MG63 (cell line): ENCODE results near the gene EFNA5. TPM values are rescaled to one million over a fixed set of nuclear protein-coding genes. Genes with fewer than 3 reads are reported as not detected.

Experiments
- DNase-seq: peaks from one replicate; pipeline ENCODE4 v3.0.0-alpha.2; 2020
- H3K27me3 ChIP-seq: fragments of 250-450 bp; sonication (Bioruptor Pico); 2 replicates; pipeline ENCODE4 v1.5.1; 2020; ENCODE audit warnings: mild to moderate bottlenecking, moderate library complexity
- H3K36me3 ChIP-seq: fragments of 250-450 bp; sonication (Bioruptor Pico); 2 replicates; pipeline ENCODE4 v1.5.1; 2020; ENCODE audit warnings: mild to moderate bottlenecking, moderate library complexity
- H3K4me3 ChIP-seq: fragments of 250-450 bp; sonication (Bioruptor Pico); 2 replicates; pipeline ENCODE4 v1.5.1; 2020; ENCODE audit warnings: mild to moderate bottlenecking, moderate library complexity
- H3K9me3 ChIP-seq: fragments of 250-450 bp; sonication (Bioruptor Pico); 2 replicates; pipeline ENCODE4 v1.5.1; 2020; ENCODE audit warnings: mild to moderate bottlenecking, moderate library complexity
- total RNA-seq: library from RNA; depleted of rRNA; stranded (reverse); fragments of >200 nt; shearing (Covaris generic); gene quantifications from 2 replicates; pipeline ENCODE4 v1.2.3, GENCODE V29; 2014; ENCODE audit warnings: low replicate concordance; rRNA removed

EFNA5 gene
- total RNA-seq, result 0.56 and 0.79 TPM in 2 replicates

DNA sequence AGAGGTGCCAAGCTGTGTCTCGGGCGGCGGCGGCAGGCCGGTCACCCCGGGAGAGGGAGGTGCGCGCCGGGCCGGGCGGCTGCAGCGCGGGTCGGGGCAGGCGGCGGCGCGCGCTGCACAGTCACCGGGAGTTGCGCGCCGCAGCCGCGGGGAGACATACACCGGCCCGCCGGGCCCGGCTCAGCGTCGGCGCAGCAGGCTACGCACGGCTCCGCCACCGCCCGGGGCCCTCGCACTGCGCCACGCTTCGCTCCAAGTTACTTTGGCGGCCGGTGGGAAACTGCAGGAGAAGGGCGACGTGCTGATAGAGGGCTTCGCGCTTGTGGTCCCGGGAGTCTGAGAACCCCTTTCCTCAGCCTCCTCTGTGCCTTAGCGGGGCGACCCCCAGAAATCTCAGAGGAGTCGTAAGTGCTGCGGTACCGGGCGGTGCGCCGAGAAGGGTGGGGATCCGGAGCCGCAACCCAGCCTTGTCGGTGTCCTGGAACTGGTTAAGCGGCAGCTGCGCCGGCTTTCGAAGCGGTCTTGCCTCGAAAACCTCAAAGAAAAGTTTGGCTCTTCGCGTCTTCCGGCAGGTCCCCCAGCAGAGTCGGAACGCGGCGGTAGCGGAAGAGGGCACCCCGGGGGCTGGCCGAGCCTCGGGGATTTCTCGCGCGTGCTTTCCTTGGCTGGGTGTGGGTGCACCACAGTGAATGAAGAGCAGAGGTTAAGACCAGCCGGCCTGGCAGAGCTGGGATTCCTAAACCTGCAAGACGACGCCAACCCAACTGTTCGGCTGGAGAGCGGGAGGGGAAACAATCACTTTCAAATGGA, at the start of gene EFNA5:
TSS of gene EFNA5 (minus strand) at position 6 of the 810 bp plus-strand sequence.
- peaks cover 16% of the 10 kb centered on the region for H3K27me3 ChIP-seq
- H3K36me3 ChIP-seq, result no peaks in the 10 kb centered on the region
- no peaks in the 10 kb centered on the region for H3K9me3 ChIP-seq
- peak within 1 kb of the TSS; percentile 59 for H3K4me3 ChIP-seq
- DNase-seq, result peak; percentile 66

DNA sequence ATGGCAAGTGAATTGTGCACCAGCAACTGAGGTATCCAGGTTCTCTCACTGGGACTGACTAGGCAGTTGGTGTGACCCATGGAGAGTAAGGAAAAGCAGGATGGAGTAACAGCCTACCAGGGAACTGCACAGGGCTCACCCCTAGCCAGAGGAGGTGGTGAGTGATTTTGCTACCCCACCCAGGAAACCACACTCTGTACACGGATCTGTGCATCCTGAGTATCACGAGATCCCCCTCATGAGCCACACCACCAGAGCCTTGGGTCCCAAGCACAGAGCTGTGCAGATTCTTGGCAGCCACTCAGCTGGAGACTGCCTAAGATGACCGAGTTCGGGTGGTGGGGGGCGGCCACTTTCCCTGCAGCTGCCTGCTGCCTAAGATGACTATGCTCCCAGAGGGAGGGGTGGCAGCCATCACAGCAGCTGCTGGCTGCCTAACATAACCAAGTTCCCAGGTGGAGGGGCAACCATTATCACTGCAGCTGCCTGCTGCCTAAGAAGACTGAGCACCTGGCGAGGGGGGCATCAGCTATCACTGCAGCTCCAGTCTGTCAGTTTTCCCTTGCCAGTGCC, 48.4 kb upstream of the EFNA5 start:
- DNase-seq, result no peak
- Histone ChIP-seq H3K4me3 (no peak overlapping the region), H3K9me3 (peaks cover 27% of the 10 kb centered on the region), H3K36me3 (no peaks in the 10 kb centered on the region), H3K27me3 (no peaks in the 10 kb centered on the region)

DNA sequence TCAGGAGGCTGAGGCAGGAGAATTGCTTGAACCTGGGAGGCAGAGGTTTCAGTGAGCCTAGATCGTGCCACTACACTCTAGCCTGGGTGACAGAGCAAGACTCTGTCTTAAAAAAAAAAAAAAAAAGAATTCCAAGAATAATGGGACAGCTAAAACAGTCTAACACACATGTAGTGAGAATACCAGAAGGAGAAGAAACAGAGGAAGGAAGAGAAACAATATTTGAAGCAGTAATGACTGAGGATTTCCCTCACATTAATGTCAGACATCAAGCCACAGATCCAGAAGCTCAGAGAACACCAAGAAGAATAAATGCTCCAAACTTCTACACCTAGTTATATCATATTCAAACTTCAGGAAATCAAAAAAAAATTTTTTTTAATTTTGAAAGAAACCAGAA, 47.1 kb upstream of the EFNA5 start:
- no peak overlapping the region for H3K4me3 ChIP-seq
- no peak for DNase-seq
- H3K27me3 ChIP-seq, result no peaks in the 10 kb centered on the region
- peaks cover 22% of the 10 kb centered on the region for H3K9me3 ChIP-seq
- no peaks in the 10 kb centered on the region for H3K36me3 ChIP-seq

DNA sequence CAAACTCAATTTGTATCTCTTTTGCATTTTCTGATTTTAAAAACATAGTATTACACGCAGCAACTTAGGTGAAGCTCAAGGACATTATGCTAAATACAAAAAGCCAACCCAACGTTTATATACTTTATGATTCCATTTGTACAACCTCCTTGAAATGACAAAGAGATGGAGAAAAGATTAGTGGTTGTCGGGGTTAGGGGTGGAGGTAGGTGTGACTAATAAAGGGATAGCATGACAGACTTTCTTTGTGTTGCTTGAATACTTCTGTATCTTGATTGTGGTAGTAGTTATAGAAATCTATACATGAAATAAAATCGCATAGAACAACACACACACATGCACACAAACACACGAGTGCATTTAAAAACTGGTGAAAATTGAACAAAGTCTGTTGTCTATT, 42.5 kb upstream of the EFNA5 start:
- Histone ChIP-seq H3K36me3 (no peaks in the 10 kb centered on the region), H3K27me3 (no peaks in the 10 kb centered on the region), H3K4me3 (no peak overlapping the region), H3K9me3 (no peaks in the 10 kb centered on the region; the same call in 1 of the 2 replicates)
- DNase-seq, result no peak

DNA sequence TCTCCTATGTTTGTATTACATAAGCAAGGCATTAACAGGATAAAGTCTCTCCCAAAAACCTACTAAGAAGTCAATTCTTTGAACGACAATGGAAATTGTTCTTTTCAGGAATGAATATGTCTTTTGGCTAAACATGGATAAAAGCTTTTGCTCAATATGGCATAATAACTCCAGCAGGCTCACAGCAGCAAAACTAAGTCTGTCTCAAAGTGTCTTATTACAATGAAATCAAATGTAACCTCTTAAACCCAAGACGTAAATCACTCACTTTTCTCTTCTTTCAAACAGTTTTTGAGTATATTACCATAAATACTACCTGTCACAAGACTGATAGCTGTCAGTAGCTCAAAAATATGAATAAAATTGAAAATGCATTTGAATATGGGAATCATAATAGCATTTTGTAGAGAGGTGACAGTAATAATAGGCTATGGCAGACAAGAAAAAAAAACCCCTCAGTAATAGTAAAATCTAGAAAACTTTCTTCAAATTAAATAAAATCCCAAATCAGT, 41.7 kb upstream of the EFNA5 start:
- Histone ChIP-seq H3K9me3 (peaks cover 6% of the 10 kb centered on the region), H3K36me3 (no peaks in the 10 kb centered on the region), H3K27me3 (no peaks in the 10 kb centered on the region), H3K4me3 (no peak overlapping the region)
- no peak for DNase-seq

DNA sequence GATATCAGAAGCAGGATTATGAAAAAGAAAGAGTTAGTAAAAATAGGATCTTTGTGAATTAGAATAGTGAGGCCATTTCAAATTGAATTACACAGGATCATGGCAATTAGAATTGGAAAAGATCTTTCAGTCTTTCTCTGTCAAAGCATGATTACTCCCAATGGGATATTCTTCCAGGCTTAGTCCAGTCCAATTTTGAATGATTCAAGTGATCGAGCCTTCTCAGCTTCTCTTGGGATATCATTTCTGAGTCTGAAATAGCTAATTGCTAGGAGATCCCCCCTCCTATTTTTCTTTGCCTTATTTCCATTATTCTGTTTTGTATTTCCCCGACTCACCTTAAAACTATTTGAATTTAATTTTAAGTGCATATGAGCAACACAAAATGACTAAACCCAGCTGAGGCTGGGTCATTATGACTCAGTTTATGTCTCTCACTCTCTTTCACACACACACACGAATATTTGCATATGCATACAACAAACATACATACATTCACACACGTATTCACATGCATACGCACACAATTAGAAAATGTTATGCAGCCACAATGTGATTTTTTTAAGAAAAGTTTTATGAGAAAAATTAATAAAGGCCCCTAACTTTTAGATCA, 34.8 kb upstream of the EFNA5 start:
- peak; percentile 49 for DNase-seq
- no peaks in the 10 kb centered on the region for H3K27me3 ChIP-seq
- H3K36me3 ChIP-seq, result no peaks in the 10 kb centered on the region
- peak overlapping the region; percentile 12 for H3K4me3 ChIP-seq
- peaks cover 6% of the 10 kb centered on the region; the same call in 1 of the 2 replicates for H3K9me3 ChIP-seq

DNA sequence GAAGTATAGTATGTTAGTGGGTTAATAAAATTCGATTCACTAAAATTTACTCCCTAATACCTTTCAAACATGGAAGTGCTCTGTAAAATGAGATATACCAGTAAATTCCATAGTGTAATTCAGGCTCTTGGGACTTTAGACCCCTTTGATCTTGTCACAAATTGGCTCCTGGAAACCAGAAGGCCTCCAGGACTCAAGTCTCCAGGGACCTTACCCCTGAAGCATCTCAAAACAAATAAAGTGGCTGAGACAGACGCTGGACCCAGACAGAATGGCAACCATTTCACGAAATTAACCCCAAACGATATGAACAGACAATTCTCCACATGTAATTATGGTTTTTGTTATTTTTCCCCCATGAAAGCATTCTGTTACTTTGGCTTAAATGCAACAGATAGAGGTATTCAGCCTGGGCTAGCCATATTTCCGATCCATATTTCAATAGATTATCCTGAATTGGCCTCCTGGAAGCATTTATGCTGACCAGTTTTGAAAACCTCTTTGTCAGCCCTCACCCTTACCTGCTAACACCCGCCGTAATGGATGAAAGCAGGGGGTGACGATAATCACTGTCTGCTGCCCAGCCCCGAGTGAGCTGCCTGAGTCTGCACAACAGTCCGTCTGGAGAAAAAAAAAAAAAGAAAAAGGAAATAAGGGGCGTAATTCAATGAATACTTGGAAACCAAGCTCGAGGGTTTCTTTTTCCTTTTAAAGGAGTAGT, 34.1 kb upstream of the EFNA5 start:
- Histone ChIP-seq H3K36me3 (no peaks in the 10 kb centered on the region), H3K9me3 (peaks cover 6% of the 10 kb centered on the region; the same call in 1 of the 2 replicates), H3K4me3 (peak overlapping the region; percentile 12), H3K27me3 (no peaks in the 10 kb centered on the region)
- DNase-seq, result peak; percentile 23

DNA sequence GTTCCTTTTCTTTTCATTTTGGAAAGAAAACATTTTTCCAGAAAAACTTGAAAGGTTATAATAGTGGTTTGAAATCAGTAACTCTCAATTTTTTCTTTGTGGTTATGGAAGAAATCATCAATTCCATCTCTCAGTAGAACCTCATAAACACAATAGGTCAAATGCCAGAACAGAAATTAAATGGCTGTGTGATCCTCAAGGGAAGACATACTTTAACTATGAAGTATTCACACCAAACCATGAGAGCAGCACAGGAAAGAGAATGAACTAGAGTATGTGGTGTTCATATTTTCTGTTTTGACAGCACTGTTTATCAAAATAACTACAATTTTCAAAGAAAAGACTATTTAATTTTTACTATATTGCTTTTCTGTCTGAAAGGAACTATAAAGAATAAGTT, 29.7 kb upstream of the EFNA5 start:
- DNase-seq, result no peak
- Histone ChIP-seq H3K27me3 (no peaks in the 10 kb centered on the region), H3K4me3 (no peak overlapping the region), H3K9me3 (no peaks in the 10 kb centered on the region), H3K36me3 (no peaks in the 10 kb centered on the region)

DNA sequence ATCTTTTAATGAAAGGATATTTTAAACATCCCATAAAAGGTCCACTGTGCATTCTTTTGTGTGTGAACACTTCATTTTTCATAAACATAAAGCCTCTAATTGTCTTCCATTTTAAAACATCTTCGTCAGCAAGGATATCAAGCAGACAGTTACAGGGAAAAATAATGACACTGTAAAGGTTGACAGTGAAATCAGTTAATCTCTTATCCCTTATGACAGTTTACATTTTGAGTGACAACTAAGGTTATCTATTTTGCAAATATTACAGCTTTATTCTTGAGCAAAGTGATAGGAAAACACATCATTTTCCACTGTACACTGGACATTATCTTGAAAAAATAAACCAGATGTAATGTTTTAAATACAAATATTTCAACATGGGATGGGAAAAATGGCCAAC, 28.7 kb upstream of the EFNA5 start:
- Histone ChIP-seq H3K9me3 (no peaks in the 10 kb centered on the region), H3K27me3 (no peaks in the 10 kb centered on the region), H3K4me3 (no peak overlapping the region), H3K36me3 (no peaks in the 10 kb centered on the region)
- no peak for DNase-seq

DNA sequence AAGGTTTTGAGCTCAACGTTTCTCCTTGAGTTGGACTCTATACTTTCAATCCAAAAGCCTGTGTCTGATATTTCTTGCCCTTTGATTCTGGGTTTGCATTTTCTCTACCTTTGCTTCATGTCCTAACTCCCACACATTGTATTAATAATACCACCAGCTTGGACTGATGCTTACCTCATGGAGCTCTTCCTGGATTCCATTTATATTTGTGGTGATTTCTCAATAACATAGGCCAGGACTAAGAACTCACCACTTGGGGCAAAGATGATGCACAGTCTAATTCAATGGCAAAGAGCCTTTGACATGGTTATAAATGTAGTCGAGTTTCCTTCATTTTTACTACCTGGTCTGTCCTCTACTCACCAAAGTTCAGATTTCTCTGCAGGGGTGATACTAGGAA, 27.5 kb upstream of the EFNA5 start:
- Histone ChIP-seq H3K36me3 (no peaks in the 10 kb centered on the region), H3K27me3 (no peaks in the 10 kb centered on the region), H3K9me3 (no peaks in the 10 kb centered on the region), H3K4me3 (no peak overlapping the region)
- peak; percentile 7 for DNase-seq

DNA sequence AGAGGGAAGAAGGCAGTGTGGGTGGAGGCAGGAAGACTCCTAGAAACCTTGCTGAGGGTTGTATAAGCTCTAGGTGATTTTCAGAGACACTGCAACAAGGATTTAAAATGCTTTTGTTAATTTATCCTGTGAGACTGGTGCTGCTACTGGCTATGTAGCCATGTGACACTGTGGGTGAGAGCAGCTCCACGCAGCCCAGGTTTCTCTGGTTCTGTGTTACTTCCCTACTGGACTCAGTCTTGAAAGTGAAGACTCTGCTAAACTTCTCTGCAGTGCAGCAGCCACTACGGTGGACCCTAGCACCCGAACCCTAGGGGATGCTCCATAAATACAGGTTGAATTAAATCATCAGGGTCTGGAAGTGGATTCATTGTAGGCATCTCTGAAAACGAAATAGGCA, 25.8 kb upstream of the EFNA5 start:
- Histone ChIP-seq H3K27me3 (no peaks in the 10 kb centered on the region), H3K9me3 (peaks cover 2% of the 10 kb centered on the region; the same call in 1 of the 2 replicates)
- no peak for DNase-seq

DNA sequence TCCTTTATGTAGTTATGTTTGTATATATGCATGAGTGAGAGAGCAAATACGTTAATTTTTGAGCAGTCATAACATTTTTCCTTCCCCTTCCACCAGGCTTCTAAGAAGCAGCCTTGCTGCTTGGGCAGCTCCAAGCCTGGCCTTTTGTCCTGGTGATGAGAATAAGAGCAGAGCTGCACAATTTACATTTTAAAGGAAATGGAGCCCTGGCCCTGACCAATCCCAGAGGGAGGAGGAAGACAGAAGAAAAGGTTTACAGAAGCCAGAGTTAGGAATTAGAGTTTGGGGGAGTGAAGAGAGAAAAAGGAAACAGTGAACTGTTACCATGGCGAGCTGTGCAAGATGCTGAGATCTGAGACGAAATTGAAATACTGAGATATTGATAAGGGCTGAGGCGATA, 25.3 kb upstream of the EFNA5 start:
- H3K36me3 ChIP-seq, result no peaks in the 10 kb centered on the region
- H3K27me3 ChIP-seq, result no peaks in the 10 kb centered on the region
- no peak overlapping the region for H3K4me3 ChIP-seq
- H3K9me3 ChIP-seq, result peaks cover 3% of the 10 kb centered on the region; the same call in 1 of the 2 replicates
- no peak for DNase-seq

More for the DNA sequence above, 25.8 kb upstream of the EFNA5 start:
- no peak overlapping the region for H3K4me3 ChIP-seq
- H3K36me3 ChIP-seq, result no peaks in the 10 kb centered on the region

DNA sequence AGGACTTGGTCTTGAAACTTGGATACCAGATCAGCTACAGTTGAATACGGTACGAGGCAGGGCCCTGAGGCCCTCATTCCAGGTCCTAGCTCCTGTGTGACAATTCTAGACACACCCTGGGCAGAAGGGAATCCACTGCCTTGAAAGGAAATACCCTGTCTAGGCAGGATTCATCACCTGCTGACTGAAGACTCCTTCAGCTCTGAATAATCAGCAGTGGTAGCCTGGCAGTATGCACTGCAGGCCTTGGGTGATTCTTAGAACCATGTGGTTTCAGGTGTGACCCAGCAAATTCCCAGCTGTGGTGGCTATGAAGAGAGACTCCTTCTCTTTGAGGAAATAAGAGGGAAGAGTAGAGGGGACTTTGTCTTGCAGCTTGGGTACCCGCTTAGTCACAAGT, 17.2 kb upstream of the EFNA5 start:
- DNase-seq, result no peak
- Histone ChIP-seq H3K36me3 (no peaks in the 10 kb centered on the region), H3K4me3 (no peak overlapping the region), H3K27me3 (no peaks in the 10 kb centered on the region), H3K9me3 (peaks cover 3% of the 10 kb centered on the region; the same call in 1 of the 2 replicates)

DNA sequence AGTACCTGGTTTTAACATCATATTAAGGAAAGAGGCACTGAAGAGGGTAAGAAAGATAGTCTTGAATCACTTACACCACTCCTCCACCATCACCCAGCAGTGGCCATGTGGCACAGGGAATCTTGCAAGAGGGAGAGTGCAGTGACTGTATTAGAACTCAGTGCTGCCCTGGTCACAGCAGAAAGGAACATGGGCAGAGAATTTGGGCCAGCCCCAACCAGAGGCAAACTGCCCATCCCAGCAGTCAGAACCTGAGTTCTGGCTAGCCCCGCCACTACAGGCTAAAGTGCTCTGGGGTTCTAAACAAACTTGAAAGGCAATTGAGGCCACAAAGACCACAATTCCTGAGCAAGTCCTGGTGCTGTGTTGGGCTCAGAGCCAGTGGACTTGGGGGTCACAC, 16.7 kb upstream of the EFNA5 start:
- H3K9me3 ChIP-seq, result peaks cover 3% of the 10 kb centered on the region; the same call in 1 of the 2 replicates
- no peak overlapping the region for H3K4me3 ChIP-seq
- H3K27me3 ChIP-seq, result no peaks in the 10 kb centered on the region
- no peaks in the 10 kb centered on the region for H3K36me3 ChIP-seq
- no peak for DNase-seq

DNA sequence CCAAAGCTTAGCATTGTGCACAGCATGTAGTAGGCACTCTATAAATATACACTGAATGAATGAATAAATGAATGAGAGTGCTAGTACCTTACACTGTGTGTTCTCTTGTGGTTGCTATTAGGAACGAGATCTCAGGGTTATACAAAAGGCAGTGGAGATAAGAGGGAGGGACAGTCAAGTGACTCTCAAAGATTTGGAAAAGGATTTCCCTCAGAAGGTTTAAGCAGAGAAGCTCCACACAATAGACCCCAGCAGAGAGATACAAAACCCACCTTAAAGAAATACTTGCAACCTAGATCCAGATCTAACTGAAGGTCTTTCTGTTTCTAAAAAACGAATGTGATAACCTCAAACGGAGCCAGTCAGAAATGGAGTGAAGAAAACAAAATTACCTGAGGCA, 11.8 kb upstream of the EFNA5 start:
- no peak overlapping the region for H3K4me3 ChIP-seq
- H3K27me3 ChIP-seq, result no peaks in the 10 kb centered on the region
- no peaks in the 10 kb centered on the region for H3K36me3 ChIP-seq
- no peak for DNase-seq
- no peaks in the 10 kb centered on the region for H3K9me3 ChIP-seq

DNA sequence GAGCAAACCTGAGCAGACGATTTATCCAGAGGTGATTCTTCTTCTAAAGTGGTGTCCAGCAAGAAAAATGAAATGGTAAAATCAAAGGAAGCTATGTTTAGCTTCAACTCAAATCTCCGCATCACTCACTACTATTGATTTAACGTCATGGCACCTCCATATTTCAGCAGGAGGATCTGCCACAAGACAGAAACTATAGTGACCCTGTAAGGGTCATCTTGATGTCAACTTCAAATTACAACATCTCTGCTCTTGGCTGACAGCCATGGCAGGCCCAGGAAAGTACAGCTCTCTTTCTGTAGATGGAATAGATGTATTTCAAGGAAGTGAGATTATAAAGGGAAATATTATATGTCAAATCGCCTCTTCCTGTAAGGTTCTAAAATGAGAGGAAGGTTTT, 10.1 kb upstream of the EFNA5 start:
- H3K36me3 ChIP-seq, result no peaks in the 10 kb centered on the region
- no peaks in the 10 kb centered on the region for H3K9me3 ChIP-seq
- no peak overlapping the region for H3K4me3 ChIP-seq
- no peak for DNase-seq
- H3K27me3 ChIP-seq, result no peaks in the 10 kb centered on the region

DNA sequence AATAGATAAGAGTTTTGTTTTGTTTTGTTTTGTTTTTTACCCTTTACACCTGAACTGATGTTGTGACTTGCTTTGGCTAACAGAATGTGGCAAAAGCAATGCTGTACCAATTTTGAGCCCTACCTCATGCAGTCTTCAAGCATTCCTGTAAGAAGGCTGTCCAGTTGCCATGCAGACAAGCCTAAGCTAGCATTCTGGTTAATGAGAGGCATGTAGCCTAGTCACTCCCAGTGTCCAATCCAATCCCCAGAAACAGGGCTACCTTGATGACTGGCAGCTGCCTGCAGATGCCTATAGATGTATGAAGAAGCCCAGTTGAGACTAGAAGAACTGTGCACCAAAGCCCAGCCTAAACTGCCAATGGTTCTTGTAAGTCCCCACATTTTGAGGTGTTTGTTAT, 9.4 kb upstream of the EFNA5 start:
- H3K4me3 ChIP-seq, result no peak overlapping the region
- no peaks in the 10 kb centered on the region for H3K27me3 ChIP-seq
- H3K36me3 ChIP-seq, result no peaks in the 10 kb centered on the region
- H3K9me3 ChIP-seq, result no peaks in the 10 kb centered on the region
- no peak for DNase-seq
